HG03175 (cell line): Measurements from ENCODE around the gene CRYGN.

ENCODE experiments used
- ATAC-seq: cut with Tn5 transposase; IDR thresholded peaks from one replicate; pipeline ENCODE4 v1.9.1; 2021; ENCODE audit warnings: mild to moderate bottlenecking, moderate library complexity; ENCODE audit not compliant: unreplicated experiment

CRYGN gene

GRCh38 chr7:151393031-151393977, 46.6 kb downstream of the CRYGN start:
- ATAC-seq = no peak

DNA sequence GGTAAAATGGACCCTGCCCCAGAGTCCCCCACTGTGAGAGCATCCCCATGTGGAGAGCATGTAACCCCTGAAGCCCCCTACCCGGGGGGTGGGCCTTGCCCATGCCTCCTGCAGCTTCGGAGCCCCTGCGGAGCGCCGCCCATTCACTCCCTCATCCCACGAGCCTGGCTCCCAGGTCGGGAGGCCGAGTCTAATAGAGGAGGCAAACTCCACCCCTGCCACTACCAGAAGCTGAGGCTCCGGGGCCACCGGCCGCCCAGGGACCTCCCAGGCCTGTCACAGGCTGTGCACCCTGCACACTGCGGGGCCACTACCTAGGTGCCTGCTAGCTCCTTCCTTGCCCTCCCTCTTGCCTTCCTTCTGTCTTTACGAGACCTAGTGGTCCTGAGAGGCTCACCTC, 47.5 kb downstream of the CRYGN start:
- ATAC-seq = no peak

DNA sequence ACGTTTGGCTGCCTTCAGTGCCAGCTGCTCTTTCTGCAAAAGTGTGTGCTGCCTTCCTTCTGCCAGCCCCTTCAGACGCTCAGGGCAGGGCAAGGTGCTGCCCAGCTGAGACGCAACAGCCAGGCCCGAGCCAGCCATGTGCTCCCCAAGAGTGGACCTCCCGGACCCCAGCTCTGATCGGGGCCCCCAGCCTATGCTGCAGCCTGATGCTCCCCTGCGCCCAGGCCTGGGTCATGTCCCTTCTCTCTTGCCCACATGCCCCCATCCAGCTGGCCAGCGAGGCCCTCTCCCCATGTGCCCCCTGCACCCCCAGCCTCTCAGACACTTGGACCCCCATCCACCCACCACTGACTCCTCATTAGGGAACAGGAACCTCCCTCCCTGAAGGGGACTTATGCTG, 47.9 kb downstream of the CRYGN start:
- ATAC-seq = no peak

DNA sequence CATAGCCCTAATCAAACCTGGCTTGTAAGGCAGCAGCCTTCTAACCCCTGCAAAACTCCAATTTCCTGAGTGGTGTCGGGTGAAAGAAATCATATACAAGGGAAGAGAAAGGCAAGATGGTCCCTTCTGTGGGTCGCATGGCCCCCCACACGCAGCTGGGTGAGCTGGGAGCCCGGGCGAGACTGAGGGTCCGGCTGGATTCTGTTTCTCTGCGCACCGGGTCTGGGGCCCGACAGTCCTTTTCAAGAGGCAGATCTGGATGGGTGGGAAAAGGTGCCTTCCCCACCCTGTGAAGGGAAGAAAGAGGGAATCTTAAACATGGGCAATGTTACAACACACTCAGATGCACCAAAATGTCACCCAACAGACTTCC, 48.6 kb downstream of the CRYGN start:
- ATAC-seq = no peak

DNA sequence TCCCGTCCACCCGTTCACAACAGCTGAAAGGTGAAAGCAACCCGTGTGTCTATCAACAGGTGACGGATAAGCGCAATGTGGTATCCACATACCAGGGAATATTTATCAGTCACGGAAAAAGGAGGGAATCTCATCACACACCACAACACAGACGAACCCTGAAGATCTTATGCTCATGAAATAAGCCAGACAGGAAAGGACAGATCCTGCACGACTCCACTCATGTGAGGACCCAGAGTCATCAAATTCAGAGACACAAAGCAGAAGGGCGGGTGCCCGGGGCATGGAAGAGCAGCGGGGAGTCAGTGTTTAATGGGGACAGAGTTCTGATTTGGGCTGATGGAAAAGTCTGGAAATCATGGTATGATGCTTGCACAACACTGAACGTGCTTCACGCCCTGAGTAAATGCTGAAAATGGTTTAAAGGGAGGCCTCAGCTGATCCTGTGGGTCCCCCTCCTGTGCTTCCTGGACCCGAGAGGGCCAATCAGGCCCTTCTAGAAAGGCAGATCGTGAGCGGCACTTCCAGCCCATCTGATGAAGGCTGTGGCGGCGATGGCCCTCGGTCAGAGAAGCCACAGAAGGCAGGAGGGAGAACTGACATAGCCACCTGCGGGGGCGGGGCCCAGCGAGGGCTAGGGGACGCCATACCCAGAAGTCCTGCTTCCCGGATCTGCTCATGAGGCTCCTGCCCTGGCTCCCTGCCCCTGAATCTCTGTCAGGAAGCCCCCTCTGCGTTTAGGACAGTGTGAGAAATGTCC, 49.2 kb downstream of the CRYGN start:
- no peak for ATAC-seq

- ATAC-seq = no peak
Measured at GRCh38 chr7:151389768-151390597, 50.0 kb downstream of the CRYGN start.

DNA sequence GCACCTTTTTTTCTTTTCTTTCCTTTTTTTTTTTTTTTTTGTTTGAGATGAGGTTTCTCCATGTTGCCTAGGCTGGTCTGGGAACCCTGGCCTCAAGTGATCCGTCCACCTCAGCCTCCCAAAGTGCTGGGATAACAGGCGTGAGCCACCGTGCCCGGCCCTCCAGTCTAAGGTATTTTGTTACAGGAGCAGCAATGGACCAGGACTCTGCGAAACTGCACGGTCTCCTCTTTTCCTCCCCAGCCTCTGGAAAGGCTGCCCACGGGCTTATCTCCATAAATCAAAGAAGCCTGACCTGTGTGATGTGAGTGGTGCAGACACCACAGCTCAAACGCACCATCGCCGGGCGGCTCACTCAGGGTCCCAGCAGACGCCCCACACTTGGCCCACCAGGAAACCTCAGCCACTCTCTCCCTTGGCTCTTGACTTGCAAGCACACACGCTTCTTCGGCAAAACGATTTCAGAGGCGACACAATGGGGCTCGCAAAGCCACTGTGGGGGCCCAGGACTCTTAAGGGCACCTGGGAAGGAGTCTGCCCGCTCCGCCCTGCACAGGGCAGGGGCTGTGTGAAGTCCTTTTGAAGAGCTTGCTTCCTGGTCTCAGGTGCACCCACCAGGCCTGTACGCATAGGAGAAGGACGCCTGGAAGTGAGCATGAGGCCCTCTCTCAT, 50.7 kb downstream of the CRYGN start:
- ATAC-seq = no peak

DNA sequence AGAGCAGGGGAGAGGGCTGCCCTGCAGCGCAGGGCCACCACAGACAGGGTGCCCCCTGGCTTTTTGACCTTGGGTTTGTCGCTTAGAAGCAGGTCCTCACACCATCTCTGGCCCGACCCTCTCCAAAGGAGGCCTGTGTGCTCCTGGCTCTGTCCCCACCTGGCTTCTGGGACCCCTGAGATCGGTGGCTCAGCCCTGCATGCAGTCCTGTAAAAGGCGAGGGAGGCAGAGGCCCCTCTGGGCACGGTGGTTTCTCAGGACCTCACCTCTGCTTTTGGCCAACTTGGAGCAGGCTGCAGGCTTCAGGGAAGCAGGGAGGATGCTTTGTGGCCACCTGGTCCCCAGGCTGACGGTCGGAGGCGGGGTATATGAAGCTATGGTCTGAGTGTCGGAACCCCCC, 51.5 kb downstream of the CRYGN start:
- ATAC-seq = no peak

GRCh38 chr7:151388007-151388297, 52.0 kb downstream of the CRYGN start:
- no peak for ATAC-seq

GRCh38 chr7:151387161-151388006, 52.6 kb downstream of the CRYGN start:
- ATAC-seq = no peak

DNA sequence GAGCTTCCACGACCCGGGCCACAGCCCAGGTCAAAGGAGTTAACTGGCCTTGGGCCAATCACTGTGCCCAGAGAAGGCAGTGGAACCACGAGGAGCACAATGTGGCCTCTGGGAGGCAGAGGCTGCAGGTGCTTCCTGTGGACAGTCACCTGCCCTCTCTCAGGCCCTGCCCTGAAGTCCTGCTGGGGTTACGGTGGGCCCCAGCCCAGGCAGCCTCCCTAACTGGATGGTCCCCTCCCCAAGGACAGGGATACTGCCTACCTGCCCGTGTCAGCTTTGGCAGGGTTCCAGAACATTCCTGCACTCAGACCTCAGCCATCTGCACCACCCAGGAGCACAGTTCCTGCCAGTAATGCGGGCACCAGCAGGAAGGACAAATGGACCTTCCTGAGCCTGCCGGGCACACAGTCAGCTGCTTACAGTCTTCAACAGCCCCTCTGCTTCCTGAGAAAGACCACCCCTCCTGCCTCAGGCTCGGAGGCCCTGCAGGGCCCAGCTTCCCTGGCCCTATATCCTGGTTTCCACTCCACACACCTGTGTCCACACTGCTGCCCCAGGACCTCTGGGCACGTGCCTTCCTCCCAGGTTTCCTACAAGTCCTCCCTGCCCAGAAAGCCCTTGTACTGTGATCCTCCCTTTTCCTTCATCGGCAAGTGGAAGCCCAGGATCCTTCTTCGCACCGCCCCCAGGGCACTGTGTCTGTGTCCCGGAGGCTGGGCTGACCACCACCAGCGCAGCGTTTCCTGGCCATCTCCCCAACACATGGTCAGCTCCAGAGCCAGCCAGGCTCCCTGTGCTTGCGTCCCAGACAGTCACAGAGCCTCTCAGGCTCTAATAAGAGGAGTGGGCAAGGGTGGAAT, 53.4 kb downstream of the CRYGN start:
- ATAC-seq = no peak

DNA sequence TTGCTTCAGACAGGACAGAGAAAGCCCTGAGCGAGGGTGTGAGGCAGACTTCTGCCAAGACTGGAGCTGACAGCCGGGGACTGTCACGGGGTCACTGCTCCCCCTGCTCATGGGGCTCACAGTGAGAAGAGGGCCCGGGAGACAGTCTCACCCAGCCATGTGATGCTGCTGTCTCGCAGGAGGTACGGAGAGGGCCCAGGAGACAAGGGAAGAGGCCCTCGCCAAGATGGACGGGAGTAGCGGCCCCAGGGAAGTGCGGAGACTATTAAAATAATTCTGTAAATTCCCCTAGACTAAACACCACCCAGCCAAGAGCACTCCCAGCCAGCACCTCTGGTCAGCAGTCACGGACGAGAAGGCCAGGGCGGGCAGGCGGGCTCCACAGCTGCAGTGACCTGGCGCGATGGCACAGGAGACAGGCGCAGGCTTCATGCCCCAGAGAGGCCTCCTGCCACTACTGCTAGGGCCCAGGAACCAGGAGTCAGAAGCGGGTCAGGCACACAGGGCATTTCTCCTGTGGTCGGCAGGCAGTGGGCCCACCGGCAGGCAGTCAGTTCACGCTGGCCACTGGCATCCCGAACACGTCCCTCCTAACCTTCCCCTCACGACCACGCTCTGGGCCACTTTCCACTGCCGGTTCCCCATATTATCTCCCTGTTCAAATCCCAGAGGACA, 54.2 kb downstream of the CRYGN start:
- no peak for ATAC-seq

GRCh38 chr7:151384776-151385625, 54.9 kb downstream of the CRYGN start:
- no peak for ATAC-seq

DNA sequence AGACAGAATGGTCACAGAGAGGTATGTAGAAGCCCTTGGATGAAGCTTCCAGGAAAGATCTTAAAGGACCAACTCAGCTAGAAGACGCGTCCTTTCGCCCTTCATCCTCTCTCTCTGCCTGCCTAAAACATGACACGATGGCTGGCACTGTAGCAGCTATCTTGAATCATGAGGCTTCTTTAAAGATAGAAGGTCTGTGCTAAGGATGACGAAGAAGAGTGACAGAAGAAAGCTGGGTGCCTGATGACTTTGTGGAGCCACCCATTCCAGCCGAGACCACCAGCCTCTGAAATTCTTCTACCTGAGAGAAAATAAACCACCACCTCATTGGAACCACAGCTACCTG, 55.6 kb downstream of the CRYGN start:
- no peak for ATAC-seq

GRCh38 chr7:151383638-151384351, 56.1 kb downstream of the CRYGN start:
- ATAC-seq = no peak

GRCh38 chr7:151382079-151382885, 57.7 kb downstream of the CRYGN start:
- no peak for ATAC-seq
